SKM-1 treated with dmso at 0.1 percent for 144 hours (cell line): ENCODE data around the gene GPATCH4.
"Not testable (repeated sequence)": the region's sequence is repeated elsewhere in the genome, so short reads cannot be mapped to it uniquely, and the experiment has no call there.

Source experiments
- DNase-seq: peaks from one replicate; lab custom pipeline; 2025; ENCODE audit not compliant: unreplicated experiment; lab: John Stamatoyannopoulos, UW

The GPATCH4 gene

DNA sequence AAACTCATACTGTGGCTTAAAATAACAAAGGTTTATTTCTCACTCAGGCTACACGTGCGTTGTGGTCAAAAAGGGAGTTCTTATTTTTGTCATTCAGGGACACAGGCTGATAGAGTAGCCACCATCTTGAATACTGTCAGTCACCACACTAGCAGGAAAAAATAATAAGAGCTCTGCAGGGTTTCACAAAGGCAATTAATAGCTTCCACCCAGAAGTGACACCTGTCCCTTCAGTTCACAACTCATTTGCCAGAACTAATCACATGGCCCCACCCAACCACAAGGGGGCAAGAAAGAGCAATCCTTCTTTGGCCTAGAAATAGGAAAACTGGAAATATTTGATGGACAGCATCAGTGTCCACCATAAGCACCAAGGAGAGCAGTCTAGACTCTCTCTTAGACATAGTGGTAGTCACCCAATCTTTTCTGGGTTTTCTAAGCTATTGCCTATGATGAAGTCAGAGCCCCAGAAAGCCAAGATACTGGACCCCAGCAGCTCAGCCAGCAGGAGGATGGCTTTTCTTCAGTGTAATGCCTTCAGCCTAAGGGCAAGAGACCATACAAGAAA is 26.1 kb upstream of the GPATCH4 start:
- DNase-seq: peak; percentile 30

DNA sequence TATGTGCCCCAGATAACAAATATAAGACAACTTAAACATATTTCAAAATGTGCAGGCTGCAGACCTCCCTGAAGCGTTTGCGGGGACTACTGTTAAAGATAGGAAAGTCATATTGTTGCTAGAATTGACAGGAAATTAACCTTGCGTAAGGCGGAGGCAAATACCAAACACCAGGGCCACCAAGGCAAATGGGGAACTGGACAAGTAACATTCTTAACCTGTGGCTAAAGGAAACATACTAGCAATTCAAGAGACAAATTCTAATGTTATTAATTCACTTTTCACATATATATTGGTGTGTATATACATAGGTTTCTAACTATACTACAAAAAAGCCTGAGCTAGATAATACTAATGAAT is 24.8 kb upstream of the GPATCH4 start:
- no peak for DNase-seq

DNA sequence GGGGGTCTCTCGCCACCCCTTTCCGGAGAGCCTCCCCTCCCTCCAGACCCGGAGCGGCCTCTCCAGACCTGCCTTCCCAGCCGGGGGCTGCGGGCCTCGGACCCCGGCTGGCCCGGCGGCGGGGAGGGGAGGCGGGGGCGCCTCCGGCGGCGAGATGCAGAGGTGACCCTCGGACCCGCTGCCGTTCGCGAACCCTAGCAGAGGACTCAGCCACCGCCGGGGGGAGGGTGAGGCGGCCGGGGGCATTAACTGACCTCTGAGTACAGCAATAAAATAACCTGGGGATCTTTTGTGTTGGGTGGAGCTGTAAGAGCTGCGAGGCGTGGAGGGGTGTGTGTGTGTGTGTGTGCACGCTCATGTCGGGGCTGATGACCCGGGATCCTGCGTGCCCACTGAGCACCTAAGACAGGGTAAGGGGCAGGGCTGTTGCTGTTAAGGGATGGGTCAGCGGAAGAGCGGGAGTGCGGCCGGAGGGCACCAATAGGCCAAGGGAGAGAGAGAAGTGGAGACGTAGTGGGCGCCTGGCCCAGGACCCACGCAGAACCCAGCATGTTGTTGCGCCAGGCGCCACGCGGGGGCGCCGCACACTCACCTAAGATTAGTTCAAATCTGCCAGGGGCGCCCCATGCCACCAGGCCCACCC is 24.3 kb upstream of the GPATCH4 start:
- peak; percentile 17 for DNase-seq

DNA sequence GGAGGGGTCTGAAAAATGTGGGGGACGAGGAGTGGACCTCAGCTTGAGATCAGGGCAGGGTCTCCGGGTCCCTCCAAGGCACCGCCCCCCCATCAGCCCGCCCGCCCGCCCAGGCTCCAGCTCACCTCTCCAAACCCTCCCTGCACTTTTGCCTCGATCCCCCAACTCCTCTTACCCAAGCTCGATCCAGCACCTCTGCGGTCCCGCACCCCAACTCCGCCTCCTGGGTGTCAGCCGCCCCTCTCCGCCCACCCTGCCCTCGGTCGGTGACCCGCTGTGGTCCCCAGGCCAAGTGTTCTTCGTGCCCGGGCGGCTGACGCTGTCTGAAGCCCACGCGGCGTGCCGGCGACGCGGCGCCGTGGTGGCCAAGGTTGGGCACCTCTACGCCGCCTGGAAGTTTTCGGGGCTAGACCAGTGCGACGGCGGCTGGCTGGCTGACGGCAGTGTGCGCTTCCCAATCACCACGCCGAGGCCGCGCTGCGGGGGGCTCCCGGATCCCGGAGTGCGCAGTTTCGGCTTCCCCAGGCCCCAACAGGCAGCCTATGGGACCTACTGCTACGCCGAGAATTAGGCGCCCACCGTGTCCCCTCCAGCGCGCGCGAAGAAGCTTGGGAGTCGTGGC is 23.6 kb upstream of the GPATCH4 start:
- DNase-seq: no peak

DNA sequence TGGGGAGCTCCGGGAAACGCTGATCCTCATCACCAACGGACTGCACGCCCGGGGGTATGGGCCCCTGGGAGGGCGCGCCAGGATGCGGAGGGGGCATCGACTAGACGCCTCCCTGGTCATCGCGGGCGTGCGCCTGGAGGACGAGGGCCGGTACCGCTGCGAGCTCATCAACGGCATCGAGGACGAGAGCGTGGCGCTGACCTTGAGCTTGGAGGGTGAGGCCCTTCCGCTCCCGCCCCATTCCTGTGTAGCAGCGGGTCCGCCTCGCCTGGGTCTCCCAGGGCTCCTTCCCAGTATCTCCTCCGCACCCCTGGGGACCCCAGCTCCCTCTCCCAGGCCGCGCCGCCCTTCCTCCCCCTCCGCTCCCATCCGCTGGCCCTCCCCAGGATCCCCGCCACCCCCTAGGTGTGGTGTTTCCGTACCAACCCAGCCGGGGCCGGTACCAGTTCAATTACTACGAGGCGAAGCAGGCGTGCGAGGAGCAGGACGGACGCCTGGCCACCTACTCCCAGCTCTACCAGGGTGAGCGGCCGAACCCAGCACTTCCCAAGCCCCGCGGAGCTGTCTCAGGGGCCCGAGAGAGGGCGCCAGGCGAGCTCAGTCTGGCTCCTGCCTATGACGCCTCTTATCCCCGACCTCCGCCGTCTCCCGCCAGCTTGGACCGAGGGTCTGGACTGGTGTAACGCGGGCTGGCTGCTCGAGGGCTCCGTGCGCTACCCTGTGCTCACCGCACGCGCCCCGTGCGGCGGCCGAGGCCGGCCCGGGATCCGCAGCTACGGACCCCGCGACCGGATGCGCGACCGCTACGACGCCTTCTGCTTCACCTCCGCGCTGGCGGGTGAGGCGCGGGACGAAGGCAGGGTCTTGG is 22.9 kb upstream of the GPATCH4 start:
- peak; percentile 34 for DNase-seq

DNA sequence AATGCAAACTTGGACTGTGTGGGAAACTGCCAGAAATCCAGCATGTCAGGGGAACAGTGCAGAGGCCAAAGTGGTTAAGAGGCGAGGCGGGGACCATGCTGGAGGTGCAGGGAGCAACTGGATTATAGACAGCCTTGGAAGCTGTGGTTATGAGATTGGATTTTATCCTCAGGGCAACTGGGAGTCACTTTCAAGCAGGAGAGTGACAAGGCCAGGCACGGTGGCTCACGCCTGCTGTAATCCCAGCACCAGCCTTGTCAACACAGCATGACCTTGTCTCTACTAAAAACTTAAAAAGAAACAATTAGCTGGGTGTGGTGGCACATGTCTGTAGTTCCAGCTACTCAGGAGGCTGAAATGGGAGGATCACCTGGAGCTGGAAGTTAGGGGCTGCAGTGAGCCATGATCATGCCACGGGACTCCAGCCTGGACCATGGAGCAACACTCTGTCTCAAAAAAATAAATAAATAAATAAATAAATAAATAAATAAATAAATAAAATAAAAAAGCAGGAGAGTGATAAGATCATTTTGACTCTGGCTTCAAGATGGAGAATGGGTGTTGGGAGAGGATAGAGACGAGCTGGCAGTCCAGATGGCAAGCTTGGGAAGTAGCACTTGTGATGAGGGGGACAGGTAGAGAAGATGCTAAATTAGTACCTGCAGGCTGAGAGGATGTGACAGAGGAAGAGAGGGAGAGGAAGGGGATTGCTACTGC is 21.5 kb upstream of the GPATCH4 start:
- no peak for DNase-seq

DNA sequence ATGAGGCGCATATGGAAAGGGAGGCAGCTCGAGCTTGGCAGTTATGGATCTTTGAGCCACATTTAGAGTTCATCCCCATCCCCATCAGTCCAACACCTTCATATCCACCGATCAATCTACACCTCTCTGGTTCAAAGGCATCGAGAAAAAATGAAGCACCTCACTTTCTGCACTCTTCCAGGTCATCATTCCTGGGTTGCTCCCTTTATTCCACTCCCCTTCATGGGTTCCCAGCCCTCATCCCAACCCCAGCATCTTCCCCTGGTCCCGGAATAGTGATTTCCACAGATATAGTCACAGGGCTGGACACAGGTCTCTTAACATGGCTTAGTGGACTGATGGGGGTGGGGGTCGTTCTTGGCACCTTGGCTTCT is 18.3 kb upstream of the GPATCH4 start:
- no peak for DNase-seq

DNA sequence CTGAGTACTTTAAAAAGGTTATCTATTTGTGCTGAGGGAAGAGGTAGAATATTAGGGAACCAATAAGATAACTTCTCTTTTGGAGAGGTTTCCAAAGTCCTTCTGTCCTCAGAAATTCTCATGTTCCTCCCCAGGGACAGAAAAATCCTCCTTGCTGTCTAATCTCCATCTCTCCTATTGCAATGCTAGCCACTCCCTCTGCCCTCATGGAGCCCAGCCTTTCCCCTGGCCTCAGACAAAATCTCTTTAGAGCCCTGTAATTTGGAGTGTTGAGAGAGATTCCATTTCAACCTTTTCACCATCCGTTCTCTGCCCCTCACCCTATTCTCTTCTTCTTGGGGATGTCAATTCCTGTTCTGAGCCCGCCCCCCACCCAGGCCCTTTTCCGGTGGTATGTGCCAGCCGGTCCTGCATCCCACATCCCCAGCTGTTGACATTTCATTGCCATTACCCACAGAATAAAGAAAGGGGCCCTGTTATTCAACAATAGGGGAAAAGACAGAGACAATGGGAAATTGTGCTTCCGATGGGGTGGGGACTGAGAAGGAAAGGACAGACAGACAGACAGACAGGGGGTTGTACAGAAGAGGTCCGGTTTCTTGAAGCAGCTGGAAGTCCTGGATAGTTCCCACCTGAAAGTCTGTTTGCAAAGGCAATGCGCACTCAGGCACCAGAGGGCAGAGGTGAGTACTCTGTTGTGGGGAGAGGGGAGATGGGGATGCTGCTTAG is 17.7 kb upstream of the GPATCH4 start, which contains the start of gene HAPLN2:
Gene HAPLN2 (plus strand): TSS at position 563 of the 729 bp plus-strand sequence. CDS start 4,076 bp downstream, outside the sequence.
- DNase-seq: peak; percentile 34

DNA sequence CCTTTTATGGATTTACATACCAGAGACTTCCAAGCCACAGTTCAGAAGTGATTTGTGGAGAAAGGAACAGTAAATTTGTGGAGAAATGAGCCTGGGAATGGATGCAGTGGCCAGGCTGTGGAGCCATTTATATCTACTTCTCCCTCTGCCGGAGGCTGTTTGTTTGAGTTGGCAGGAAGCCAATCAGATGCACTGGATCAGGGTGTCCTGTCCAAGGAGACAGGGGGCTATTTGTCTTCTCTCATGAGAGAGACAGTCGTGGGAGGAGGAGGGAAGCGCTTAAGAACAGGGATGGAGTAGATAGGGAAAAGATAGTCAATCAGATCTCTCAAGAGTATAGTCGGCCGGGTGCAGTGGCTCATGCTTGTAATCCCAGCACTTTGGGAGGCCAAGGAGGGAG is 15.2 kb upstream of the GPATCH4 start:
- DNase-seq: no peak

DNA sequence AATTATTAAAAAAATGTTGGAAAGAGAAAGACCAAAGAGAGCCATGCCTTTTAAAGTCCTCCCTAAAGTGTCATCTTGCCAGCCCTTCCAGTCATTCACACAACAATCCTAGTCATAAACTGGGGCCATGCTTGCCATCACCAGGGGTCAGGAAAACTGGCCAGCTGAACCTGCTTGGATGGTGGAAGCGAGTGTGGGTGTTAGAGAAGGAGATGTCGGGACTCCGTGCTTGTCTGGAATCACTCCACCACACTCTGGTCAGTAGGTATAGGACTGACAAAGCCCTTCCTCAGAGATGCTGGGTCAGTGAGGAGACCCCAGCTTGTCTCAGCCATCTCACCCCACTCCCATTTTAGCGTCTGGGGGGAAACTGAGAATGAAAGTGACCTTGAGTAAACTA is 14.7 kb upstream of the GPATCH4 start:
- no peak for DNase-seq

DNA sequence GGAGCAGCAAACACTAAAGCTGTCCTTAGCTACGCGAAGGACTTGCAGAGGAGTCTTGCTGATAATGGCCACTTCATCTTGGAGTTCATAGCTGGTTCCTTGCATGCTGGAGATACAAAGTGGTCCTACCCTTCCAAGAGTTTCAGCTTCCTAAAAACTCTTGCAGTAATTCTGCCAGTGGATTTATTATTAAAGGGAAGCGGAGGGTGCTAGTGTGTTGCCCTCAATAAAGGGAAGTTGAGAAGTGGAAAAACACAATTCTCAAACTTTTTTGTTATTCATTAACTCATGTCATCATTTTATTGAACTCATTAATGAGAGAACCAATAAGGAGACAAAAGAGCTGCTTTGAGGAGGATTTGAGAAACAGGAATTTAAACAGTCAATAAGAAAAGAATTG is 11.4 kb upstream of the GPATCH4 start:
- no peak for DNase-seq

DNA sequence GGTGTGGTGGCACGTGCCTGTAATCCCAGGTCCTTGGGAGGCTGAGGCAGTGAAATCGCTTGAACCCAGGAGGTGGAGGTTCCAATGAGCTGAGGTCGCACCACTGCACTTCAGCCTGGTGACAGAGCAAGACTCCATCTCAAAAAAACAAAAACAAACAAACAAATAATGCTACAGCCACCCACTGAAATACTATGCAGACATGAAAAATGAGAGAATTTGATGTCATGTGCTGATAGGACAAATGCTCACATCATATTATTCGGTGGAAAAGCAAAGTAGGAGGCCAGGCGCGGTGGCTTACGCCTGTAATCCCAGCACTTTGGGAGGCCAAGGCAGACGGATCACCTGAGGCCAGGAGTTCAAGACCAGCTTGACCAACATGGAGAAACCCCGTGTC is 8.8 kb upstream of the GPATCH4 start:
- DNase-seq: not testable (repeated sequence)

DNA sequence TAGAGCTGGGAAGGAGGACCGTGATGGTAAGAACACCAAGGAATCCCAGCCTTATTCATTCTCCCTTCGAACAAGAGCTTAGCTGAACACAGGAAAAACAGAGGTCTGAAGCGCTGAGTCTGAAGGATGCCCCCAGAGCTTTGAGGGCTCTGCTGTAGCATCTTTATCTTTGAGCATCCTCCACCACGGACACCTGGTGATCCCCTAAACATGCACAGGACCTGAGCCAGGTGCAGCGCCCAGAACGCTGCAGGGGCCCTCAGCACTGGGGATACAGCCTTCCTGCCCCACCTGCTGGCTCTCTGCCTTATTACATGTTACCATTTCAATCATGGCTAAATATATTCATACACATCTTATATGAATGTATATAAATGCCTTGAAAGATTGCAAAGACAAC is 7.7 kb upstream of the GPATCH4 start:
- DNase-seq: peak; percentile 34

DNA sequence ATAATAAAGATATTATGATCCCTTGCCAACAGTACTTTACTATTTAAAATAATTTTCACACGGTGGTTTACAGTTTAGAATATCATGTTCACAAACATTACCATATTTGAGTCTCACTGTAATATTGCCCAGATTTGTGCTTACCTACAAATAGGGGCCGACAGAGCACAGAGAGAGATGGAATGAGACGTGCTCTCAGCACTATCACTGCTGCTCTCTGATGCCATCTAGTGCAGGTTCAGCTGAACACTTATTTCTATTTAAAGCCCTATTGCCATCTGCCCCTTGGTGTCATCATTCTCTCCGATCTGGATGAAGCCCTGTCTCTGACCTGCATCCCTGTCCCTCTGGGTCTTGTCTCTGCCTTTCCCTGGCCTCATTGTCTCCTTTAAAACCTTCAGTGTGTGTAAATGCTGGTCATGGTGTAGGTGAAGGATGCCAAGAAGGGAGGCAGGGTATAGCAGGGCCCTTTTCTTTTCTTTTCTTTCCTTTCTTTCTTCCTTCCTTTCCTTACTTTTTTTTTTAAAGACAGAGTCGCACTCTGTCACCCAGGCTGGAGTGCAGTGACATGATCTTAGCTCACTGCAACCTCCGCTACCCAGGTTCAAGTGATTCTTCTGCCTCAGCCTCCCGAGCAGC is 6.9 kb upstream of the GPATCH4 start:
- peak; percentile 90 for DNase-seq

DNA sequence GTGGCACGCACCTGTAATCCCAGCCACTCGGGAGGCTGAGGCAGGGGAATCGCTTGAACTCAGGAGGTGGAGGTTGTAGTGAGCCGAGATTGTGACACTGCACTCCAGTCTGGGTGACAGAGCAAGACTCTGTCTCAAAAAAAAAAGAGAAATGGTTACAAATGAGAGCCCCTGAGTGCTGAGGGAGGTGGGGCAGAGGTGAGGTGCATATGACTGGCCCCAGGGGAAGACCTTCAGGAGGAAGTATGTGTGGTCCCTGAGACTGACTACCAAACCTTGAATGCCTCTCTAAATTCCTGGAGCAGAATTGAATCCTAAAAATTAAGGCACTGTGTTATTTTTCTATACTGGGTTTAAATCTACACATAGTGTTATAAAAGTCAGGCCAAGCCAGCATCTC is 6.1 kb upstream of the GPATCH4 start:
- DNase-seq: not testable (repeated sequence)

DNA sequence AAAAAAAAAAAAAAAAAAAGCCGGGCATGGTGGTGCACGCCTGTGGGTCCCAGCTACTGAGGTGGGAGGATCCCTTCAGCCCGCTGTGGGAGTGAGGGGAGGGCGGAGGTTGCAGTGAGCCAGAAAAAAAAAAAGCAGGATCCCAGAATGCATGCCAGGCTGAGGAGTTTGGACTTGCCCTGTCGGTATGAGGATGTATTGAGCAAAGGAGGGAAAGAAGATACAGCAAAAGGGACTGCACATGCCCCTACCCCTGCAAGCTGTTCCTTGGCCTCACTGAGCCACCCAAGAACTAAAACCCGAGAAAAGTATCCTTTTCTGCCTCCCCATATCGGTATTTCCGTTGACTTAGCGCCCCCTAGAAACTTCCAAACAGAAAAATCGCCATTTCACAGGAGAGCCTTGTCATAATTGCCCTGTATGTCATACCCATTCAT is 1.3 kb upstream of the GPATCH4 start:
- DNase-seq: peak; percentile 60

DNA sequence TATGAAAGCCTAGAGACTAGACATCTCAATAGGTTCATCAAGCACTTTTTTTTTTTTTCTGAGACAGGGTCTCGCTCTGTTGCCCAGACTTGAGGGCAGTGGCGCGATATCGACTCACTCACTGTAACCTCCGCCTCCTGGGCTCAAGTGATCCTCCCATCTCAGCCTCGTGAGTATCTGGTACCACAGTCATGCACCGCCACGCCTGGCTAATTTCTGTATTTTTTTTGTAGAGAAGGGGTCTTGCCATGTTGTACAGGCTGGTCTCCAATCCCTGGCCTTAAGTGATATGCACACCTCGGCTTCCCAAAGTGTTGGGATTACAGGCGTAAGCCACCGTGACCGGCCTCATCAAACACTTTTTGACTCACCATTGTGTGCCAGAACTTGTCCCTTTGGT is 613 bp upstream of the GPATCH4 start:
- no peak for DNase-seq

DNA sequence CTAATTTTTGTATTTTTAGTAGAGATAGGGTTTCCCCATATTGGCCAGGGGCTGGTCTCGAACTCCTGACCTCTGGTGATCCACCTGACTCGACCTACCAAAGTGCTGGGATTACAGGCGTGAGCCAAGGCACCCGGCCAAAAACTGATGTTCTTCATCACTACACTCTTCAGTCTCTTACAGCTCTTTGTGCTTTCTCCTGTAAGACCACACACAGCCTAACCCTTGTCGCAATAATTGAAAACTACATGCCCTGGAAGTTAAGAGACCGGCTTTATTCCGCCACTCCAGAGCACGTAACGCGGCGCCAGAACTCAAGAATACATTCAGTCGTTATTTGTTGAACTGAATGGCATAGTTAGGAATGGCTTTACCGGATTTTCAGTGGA is 552 bp downstream of the GPATCH4 start:
- DNase-seq: no peak

DNA sequence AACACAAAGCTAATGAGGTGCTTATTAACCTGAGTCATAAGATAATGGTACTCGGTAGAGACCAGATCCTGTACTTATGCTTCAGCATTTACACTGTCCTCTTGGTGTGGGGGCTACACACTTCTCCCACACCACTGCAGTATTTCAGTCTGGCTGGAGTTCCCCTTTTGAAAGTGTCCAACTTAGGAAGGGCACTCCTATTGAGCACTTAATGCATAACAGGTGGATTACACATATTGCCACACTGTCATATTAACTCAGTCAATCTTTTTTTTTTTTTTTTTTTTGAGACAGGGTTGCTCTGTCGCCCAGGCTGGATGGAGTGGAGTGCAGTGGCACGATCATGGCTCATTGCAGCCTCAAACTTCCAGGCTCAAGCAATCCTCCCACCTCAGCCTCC is 1.5 kb downstream of the GPATCH4 start:
- DNase-seq: peak; percentile 86
